ENCODE results near the gene ABHD14A. TPM values are rescaled to one million over a fixed set of nuclear protein-coding genes. Genes with fewer than 3 reads are reported as not detected.
"Not testable (repeated sequence)": the region's sequence is repeated elsewhere in the genome, so short reads cannot be mapped to it uniquely, and the experiment has no call there.

Gene ABHD14A
- total RNA-seq, 6 experiments from 2014 or later, result 10.5 to 13.2 (median 11.0) TPM

DNA sequence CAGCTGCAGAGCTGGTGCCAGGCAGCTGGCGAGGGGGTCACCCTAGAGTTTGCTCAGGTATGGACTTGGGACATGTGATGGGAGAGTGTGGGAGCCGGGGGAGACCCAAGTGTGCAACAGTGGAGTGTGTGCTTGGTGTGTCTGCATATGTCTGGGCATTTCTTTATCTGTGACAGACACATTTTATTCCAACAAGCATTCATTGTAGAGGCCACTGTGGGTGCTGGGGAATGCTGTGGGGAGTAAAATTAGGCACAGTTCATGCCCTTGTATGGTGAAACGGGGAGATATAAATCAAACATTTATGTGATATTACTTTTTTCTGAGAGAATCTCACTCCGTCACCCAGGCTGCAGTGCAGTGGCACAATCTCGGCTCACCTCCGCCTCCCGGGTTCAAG lies 12.7 kb downstream of the ABHD14A start:
- no peaks in the 10 kb centered on the region for H3K9me3 Mint-ChIP-seq
- peaks cover 11% of the 10 kb centered on the region for H3K36me3 Mint-ChIP-seq (ENCODE audit: low read depth)
- no peak for DNase-seq
- H3K27ac Mint-ChIP-seq, result no peak overlapping the region
- H3K27me3 Mint-ChIP-seq (ENCODE audit: insufficient read depth), result peaks cover 2% of the 10 kb centered on the region
- TF ChIP-seq, protein P1, sequence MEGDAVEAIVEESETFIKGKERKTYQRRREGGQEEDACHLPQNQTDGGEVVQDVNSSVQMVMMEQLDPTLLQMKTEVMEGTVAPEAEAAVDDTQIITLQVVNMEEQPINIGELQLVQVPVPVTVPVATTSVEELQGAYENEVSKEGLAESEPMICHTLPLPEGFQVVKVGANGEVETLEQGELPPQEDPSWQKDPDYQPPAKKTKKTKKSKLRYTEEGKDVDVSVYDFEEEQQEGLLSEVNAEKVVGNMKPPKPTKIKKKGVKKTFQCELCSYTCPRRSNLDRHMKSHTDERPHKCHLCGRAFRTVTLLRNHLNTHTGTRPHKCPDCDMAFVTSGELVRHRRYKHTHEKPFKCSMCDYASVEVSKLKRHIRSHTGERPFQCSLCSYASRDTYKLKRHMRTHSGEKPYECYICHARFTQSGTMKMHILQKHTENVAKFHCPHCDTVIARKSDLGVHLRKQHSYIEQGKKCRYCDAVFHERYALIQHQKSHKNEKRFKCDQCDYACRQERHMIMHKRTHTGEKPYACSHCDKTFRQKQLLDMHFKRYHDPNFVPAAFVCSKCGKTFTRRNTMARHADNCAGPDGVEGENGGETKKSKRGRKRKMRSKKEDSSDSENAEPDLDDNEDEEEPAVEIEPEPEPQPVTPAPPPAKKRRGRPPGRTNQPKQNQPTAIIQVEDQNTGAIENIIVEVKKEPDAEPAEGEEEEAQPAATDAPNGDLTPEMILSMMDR (IDR thresholded peaks at IDR 0.05), result no peak
- H3K4me3 Mint-ChIP-seq, result no peak overlapping the region
- peaks cover 39% of the 10 kb centered on the region for H3K4me1 Mint-ChIP-seq (ENCODE audit: low read depth)

DNA sequence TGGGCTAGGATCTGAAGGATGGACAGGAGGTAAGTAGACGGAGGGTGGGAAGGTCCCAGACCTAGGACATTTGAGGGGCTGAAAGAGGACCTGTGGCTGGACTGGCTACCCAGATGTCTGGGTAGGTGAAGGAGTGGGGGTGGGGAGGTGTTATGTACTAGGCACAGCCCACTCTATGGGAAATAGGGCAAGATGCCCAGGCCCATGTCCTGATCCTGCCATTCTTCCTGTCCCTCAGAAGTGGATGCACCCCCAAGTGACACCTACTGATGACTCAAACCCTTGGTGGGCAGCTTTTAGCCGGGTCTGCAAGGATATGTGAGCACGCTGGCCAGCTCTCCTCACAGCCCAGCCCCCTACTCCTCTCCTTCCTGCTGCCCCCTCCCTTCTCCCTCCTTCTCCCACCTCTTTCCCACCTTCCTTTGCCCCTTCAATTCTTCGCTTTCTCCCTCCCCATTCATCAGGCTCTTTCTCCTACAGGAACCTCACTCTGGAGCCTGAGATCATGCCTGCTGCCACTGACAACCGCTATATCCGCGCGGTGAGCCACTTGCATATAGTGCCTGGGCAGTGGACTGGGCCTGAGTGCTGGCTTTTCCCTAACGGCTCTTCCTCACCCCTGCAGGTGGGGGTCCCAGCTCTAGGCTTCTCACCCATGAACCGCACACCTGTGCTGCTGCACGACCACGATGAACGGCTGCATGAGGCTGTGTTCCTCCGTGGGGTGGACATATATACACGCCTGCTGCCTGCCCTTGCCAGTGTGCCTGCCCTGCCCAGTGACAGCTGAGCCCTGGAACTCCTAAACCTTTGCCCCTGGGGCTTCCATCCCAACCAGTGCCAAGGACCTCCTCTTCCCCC lies 13.7 kb downstream of the ABHD14A start:
- Mint-ChIP-seq H3K9me3 (no peaks in the 10 kb centered on the region), H3K4me1 (ENCODE audit: low read depth) (peaks cover 37% of the 10 kb centered on the region), H3K36me3 (ENCODE audit: low read depth) (peaks cover 12% of the 10 kb centered on the region), H3K27ac (peak overlapping the region; percentile 40), H3K4me3 (no peak overlapping the region), H3K27me3 (ENCODE audit: insufficient read depth) (peaks cover 1% of the 10 kb centered on the region)
- TF ChIP-seq, protein P1 (IDR thresholded peaks at IDR 0.05), result no peak
- DNase-seq, result no peak

DNA sequence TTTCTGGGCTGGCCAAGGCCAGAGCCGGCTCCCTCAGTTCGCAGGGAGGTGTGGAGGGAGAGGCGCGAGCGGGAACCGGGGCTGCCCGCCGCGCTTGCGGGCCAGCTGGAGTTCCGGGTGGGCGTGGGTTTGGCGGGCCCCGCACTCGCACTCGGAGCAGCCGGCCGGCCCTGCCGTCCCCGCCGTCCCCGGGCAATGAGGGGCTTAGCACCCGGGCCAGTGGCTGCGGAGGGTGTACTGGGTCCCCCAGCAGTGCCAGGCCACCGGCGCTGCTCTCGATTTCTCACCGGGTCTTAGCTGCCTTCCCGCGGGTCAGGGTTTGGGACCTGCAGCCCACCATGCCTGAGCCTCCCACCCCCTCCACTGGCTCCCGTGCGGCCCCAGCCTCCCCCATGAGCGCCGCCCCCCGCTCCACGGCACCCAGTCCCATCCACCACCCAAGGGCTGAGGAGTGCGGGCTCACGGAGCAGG lies 15.7 kb downstream of the ABHD14A start:
- not testable (repeated sequence) for DNase-seq; H3K9me3 Mint-ChIP-seq; H3K27ac Mint-ChIP-seq; H3K4me3 Mint-ChIP-seq; H3K27me3 Mint-ChIP-seq (ENCODE audit: insufficient read depth)
- H3K4me1 Mint-ChIP-seq (ENCODE audit: low read depth), result peaks cover 33% of the 10 kb centered on the region
- peaks cover 30% of the 10 kb centered on the region for H3K36me3 Mint-ChIP-seq (ENCODE audit: low read depth)

DNA sequence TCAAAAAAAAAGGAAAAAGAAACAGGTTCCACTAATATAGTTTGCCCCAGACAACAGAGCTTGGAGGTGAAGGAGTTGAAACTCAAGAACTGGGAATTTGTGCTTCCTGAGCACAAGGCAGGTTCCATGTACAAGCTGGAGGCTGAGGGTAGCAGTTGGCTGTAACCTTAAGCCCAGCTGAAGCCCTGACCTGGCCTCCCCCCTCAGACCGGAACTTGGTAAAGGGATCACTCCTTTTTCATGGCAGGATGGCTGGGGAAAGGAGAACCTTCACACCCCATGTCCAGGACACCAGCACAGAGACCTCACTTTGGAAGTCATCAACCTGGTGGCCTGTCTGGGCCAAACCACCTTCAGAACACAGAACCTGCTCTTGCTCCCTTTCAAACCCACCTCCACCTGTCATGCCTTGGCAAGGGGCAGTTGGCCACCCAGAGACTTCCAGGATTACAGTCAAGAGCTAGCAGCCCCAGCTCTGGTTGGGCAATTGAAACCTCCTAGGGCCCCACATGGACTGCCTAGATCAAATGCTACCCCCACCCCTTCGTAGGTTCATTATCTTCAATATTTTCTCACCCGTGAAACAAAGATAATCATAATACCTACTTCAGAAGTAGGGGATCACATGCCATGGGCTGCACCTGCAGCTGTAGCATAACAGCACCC lies 17.3 kb downstream of the ABHD14A start:
- Mint-ChIP-seq H3K36me3 (ENCODE audit: low read depth) (peaks cover 32% of the 10 kb centered on the region), H3K27me3 (ENCODE audit: insufficient read depth) (peaks cover 2% of the 10 kb centered on the region), H3K4me1 (ENCODE audit: low read depth) (peaks cover 33% of the 10 kb centered on the region), H3K27ac (peak overlapping the region; percentile 50; the same call in 1 of the 2 replicates), H3K4me3 (no peak overlapping the region), H3K9me3 (no peaks in the 10 kb centered on the region)
- TF ChIP-seq, protein P1 (IDR thresholded peaks at IDR 0.05), result no peak
- no peak for DNase-seq

DNA sequence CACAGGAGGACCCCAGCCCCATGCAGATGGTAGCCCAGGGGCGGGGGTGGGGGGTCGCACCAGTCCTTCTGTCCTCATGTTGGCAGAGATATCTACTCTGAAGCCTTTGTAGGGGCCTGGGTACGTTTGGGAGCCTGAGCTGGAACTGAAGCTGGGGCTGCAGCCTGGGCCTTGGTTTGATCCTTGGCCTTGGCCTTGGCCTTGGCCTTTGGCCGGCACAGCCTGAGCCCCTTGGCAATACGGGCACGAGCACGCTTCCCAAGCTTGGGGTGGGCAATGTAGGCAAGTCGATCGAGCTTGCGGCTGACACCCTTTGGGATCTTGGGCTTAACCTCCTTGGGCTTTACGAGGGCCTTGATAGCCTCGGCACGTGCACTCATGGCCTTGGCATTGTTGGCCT lies 18.8 kb downstream of the ABHD14A start:
- not testable (repeated sequence) for H3K9me3 Mint-ChIP-seq; DNase-seq; H3K27me3 Mint-ChIP-seq (ENCODE audit: insufficient read depth)
- Mint-ChIP-seq H3K36me3 (ENCODE audit: low read depth) (peaks cover 32% of the 10 kb centered on the region), H3K27ac (peak overlapping the region; percentile 99), H3K4me3 (peak overlapping the region; percentile 98), H3K4me1 (ENCODE audit: low read depth) (peaks cover 41% of the 10 kb centered on the region)

DNA sequence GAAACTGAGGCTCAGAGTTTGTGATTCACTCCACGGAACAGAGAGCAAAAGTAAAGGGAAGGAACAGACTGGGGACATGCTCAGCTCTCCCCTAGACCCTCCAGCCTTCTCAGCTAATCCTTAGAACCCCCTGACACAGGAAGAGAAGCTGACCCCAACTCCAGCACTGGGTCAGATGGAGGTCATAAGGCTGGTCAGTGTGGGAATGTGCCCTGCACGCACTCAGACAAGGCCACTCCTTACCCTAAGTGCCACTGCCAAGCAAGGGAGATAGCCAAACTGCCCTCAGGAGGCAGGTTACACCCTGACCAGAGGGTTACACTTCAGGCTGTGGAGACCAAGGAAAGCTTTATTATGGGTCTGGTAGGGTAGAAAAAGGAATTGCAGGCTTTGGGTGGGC lies 19.7 kb downstream of the ABHD14A start:
- TF ChIP-seq, protein P1 (IDR thresholded peaks at IDR 0.05), result no peak
- peaks cover 2% of the 10 kb centered on the region for H3K27me3 Mint-ChIP-seq (ENCODE audit: insufficient read depth)
- peak overlapping the region; percentile 99 for H3K27ac Mint-ChIP-seq
- H3K9me3 Mint-ChIP-seq, result no peaks in the 10 kb centered on the region
- peaks cover 33% of the 10 kb centered on the region for H3K4me1 Mint-ChIP-seq (ENCODE audit: low read depth)
- H3K36me3 Mint-ChIP-seq (ENCODE audit: low read depth), result peaks cover 32% of the 10 kb centered on the region
- peak overlapping the region; percentile 98 for H3K4me3 Mint-ChIP-seq
- DNase-seq, result no peak

Measured in HFFc6 (cell line).